ENCODE data around the gene SLC44A5. TPM values are rescaled to one million over a fixed set of nuclear protein-coding genes. Genes with fewer than 3 reads are reported as not detected.

The SLC44A5 gene
- total RNA-seq, 4 donors from 2014 or later: 0.19 to 12.8 (median 2.6) TPM

DNA sequence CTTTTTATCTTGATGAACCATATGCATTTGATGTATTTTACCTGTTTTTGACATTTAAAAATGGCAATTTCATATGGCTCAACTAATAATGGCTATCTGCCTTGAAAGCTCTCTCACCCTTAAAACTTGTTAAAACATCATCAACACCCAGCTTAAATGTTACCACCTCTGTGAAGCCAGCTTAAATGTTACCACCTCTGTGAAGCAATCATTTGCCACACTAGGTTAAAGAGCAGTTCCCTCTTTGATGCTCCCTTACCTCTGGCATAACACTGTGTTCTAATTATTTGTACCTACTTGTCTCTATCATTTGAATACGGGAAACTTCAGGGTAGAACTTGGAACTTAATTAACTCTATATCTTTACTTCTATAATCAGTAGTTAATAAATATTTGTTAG is 294.7 kb downstream of the SLC44A5 start:
- no peak overlapping the region for H3K4me3 ChIP-seq
- no peaks in the 10 kb centered on the region for H3K4me1 ChIP-seq
- 57 to 62% methylated on average over 1 of the region's 1 CpG for WGBS, 2 donors
- H3K36me3 ChIP-seq: no peaks in the 10 kb centered on the region
- H3K27ac ChIP-seq: no peak overlapping the region
- no peaks in the 10 kb centered on the region for H3K9me3 ChIP-seq
- intact Hi-C loops (cut with DNase I): no loop called here
- TF ChIP-seq CTCF (IDR thresholded peaks at IDR 0.05): no peak
- no peak for TF ChIP-seq POLR2A (IDR thresholded peaks at IDR 0.05)
- no peaks in the 10 kb centered on the region for H3K27me3 ChIP-seq
- no peak for DNase-seq

GRCh38 chr1:75312620-75313019 is 298.3 kb downstream of the SLC44A5 start:
- no peak for DNase-seq
- no peaks in the 10 kb centered on the region for H3K27me3 ChIP-seq
- TF ChIP-seq CTCF (IDR thresholded peaks at IDR 0.05): no peak
- TF ChIP-seq POLR2A (IDR thresholded peaks at IDR 0.05): no peak
- H3K9me3 ChIP-seq: no peaks in the 10 kb centered on the region
- no peaks in the 10 kb centered on the region for H3K36me3 ChIP-seq
- intact Hi-C loops (cut with DNase I): no loop called here
- H3K4me3 ChIP-seq: no peak overlapping the region
- H3K4me1 ChIP-seq: no peaks in the 10 kb centered on the region
- WGBS, 2 donors: 89 to 93% methylated on average over 2 of the region's 2 CpGs
- H3K27ac ChIP-seq: no peak overlapping the region

DNA sequence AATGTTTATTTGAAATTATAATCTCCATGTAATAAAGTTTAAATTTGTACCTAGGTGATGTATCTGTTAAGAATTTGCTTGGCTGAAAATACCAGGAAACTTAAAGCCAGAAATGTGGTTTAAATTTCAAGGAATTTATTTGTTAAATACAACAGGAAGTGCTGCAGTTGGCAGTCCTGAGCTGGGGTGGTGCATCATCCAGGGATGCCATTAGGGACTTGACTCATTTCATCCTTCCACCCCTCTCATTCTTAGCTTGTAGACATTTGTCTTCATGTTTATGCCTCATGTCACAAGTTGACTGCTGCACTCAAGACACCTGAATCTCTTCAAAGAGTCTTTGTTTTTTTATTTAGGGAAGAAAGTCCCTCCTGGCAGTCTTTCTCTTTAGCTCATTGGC is 300.8 kb downstream of the SLC44A5 start:
- DNase-seq: no peak
- TF ChIP-seq CTCF (IDR thresholded peaks at IDR 0.05) (no peak), POLR2A (IDR thresholded peaks at IDR 0.05) (no peak)
- Histone ChIP-seq H3K4me1 (no peaks in the 10 kb centered on the region), H3K4me3 (no peak overlapping the region), H3K27ac (no peak overlapping the region), H3K27me3 (no peaks in the 10 kb centered on the region), H3K9me3 (no peaks in the 10 kb centered on the region), H3K36me3 (no peaks in the 10 kb centered on the region)
- intact Hi-C loops (cut with DNase I): no loop called here

- Histone ChIP-seq H3K9me3 (no peaks in the 10 kb centered on the region), H3K27ac (no peak overlapping the region), H3K36me3 (no peaks in the 10 kb centered on the region), H3K27me3 (no peaks in the 10 kb centered on the region), H3K4me3 (no peak overlapping the region), H3K4me1 (no peaks in the 10 kb centered on the region)
- no peak for DNase-seq
- intact Hi-C loops (cut with DNase I): no loop called here
- TF ChIP-seq CTCF (IDR thresholded peaks at IDR 0.05) (no peak), POLR2A (IDR thresholded peaks at IDR 0.05) (no peak)
- WGBS, 2 donors: 79 to 90% methylated on average over 2 of the region's 2 CpGs
Measured at GRCh38 chr1:75308365-75308764, 302.5 kb downstream of the SLC44A5 start.

DNA sequence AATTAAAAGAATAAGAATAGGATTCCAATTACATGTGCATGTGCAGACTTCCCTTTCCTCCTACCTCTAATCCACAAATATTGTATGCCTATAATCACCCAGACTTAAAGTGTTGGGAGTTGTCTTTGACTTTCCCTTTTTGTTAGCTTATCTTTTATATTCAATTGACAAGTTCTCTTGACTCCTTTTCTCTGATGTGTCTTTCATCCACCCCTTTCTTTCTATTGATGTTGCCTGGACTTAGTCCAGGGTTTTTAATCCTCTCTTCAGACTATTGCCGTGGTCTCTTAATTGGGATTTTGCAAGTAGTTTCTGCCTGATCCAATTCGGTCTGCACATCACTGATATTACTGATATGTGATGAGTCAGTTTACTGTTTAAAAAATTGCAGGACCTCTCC is 305.9 kb downstream of the SLC44A5 start:
- TF ChIP-seq CTCF (IDR thresholded peaks at IDR 0.05) (no peak), POLR2A (IDR thresholded peaks at IDR 0.05) (no peak)
- H3K4me1 ChIP-seq: no peaks in the 10 kb centered on the region
- no peak overlapping the region for H3K4me3 ChIP-seq
- H3K27ac ChIP-seq: no peak overlapping the region
- no peak for DNase-seq
- no peaks in the 10 kb centered on the region for H3K27me3 ChIP-seq
- no peaks in the 10 kb centered on the region for H3K36me3 ChIP-seq
- WGBS, 2 donors: 39 to 48% methylated on average over 2 of the region's 2 CpGs
- intact Hi-C loops (cut with DNase I): no loop called here
- H3K9me3 ChIP-seq: no peaks in the 10 kb centered on the region
